Right hindlimb (tissue), 1 donor: ENCODE measurements around the gene TMEM51.
A peak's percentile ranks its signal among the peaks of the same experiment; 100 is the strongest.

Source experiments
- DNase-seq: peaks from one replicate; pipeline ENCODE4 v3.0.0-alpha.2; 2018

Gene TMEM51

DNA sequence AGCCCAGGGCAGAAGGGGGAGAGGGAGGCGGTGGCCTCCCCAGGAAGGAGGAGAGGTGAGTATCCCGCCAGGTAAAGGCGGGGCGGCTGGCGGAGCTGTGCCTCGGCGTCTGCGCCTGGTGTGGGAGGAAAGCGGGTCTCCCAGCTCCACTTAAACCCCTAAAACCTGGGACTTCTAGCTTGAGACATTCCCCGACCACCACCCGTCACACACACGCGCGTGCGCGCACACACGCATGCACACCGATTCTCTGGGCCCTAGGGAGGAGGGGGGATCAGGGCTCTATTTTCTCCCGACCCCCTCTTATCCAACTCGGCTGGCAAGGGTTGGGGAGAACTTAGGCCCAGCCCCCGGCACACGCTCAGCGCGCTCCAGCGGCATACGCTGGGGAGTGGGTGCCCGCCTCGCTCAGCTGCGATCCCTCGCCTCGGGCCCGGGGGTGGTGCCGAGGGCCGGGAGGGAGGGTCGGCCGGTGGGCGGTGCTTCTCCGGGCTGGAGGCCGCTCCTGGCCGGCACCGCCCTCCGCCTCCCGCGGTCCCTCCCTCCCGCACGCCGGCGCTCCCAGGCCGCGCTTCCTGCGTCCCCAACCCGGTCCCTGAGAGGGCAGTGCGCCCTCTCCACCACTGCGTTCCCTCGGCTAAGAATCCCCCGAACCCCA, at the start of gene TMEM51:
TSS of gene TMEM51 (plus strand) at position 564 of the 658 bp plus-strand sequence. CDS start 61,341 bp downstream, outside the sequence.
- DNase-seq, result peak; percentile 85

DNA sequence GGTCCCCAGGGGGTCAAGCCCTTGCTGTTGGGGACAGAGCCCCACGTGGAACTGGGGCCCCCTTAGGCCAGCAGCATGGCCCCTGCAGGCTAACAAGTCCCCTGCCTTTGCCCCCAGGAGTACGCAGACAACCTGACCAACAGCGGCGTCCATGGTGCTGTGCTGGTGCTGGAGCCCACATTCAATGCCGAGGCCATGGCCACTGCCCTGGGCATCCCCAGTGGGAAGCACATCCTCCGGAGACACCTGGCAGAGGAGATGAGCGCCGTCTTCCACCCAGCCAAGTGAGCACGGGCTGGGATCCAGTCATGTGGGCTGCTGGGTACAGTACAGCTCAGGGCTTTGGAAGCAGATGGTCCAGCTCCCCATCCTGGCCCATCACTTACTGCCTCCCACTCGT, 49.6 kb upstream of the TMEM51 start:
- no peak for DNase-seq

DNA sequence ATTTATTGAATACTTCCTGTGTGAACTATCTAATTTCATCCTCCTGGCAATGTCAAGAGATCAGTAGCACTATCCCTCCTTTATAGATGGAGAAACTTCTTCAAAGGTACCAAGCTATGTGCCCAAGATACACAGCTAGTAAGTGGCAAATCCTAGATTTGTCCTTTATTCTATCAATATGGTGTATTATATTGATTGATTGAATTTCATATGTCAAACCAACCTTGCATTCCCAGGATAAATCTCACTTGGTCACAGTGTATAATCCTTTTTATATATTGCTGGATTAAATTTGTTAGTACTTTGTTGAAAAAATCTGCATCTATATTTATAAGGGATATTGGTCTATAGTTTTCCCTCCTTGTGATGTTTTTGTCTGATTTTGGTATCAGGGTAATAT, 48.8 kb upstream of the TMEM51 start:
- DNase-seq, result no peak

- no peak for DNase-seq
Observed at GRCh38 chr1:15106608-15107007, 46.9 kb upstream of the TMEM51 start.

- no peak for DNase-seq
Observed at GRCh38 chr1:15107058-15107687, 46.4 kb upstream of the TMEM51 start.

GRCh38 chr1:15107911-15108310, 45.6 kb upstream of the TMEM51 start:
- DNase-seq, result no peak

DNA sequence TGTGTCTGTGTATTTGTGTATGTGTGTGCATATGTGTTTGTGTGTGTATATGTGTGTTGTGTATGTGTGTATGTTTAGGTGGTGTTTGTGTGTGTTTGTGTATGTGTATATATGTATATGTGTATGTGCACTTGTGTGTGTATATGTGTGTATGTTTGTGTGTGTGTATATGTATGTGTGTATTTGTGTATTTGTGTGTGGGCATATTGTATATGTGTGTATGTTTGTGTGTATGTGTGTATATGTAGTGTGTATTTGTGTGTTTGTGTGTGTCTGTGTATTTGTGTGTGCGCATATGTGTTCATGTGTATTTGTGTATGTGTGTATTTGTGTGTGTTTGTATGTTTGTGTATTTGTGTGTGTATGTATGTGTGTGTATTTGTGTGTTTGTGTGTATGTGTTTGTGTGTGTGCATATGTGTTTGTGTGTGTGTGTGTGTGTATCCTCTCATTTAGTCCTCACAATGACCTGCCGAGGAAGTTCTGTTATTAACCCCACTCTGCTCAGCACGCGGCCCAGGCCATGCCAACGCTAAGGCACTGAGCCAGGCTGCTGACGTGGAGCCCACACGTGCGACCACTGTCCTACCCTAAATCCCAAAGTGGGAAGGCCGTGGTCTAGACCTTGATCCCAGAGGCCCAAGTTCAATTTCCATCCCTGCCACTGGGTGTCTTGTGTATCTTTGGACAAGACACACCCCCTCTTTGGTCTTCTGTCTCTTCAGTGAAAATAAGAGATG, 43.2 kb upstream of the TMEM51 start:
- DNase-seq, result no peak

GRCh38 chr1:15110867-15111230, 42.7 kb upstream of the TMEM51 start:
- DNase-seq, result no peak

- DNase-seq, result no peak
Observed at GRCh38 chr1:15113146-15113545, 40.4 kb upstream of the TMEM51 start.

- no peak for DNase-seq
Observed at GRCh38 chr1:15114884-15115283, 38.7 kb upstream of the TMEM51 start.

- DNase-seq, result no peak
Observed at GRCh38 chr1:15115542-15116330, 37.8 kb upstream of the TMEM51 start.

GRCh38 chr1:15116966-15117365, 36.6 kb upstream of the TMEM51 start:
- DNase-seq, result no peak

DNA sequence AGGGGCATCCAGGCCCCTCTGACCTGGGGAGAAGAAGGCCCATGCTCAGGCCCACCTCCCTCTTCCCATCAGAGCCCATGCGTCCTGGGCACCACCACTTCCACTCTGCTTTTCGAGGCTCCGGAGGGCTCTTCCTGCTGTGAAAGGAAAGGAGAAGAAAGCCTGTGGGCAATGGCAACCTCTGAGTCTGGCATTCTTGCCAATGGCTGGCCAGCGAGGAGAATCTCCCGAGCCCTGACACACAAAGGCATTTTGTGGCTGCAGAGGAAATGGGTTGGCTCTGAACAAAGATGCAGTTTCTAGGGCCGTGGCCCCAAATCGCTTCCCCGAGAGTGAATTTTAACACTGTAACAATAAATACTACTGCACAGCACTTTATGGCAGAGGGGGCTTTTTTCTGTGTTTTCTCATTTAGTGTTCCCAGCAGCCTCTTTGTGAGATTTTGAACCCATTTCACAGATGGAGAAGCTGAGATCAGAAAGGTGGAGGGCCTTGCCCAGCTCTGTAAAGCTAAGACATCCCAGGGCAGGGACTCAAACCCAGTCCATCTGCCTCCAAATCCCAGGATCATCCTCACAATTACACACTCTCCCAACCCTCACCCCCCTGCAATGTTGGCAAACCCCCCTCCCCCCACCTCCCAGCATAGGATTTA, 35.7 kb upstream of the TMEM51 start:
- DNase-seq, result no peak

GRCh38 chr1:15118579-15118978, 35.0 kb upstream of the TMEM51 start:
- no peak for DNase-seq

- DNase-seq, result no peak
Observed at GRCh38 chr1:15120251-15120945, 33.1 kb upstream of the TMEM51 start.

DNA sequence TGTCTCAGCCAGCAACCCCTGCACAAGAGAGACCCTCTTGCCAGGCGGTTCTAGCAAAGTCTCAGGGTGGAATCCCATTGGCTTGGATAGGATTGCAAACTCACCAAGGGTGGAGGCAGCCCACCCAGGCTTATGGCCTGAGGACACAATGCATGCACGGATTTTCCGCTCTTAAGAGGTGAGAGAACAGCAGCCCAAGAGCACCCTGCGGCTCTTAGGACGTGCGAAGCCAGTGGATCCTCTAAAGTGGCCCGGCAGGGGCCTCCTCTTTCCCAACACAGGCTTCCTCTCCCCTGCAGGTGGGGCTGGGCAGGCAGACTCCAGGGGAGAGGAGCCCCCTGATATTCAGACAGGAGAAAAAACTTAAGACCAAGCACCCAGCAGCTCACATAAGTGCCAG, 31.2 kb upstream of the TMEM51 start:
- DNase-seq, result no peak

GRCh38 chr1:15123270-15123669, 30.3 kb upstream of the TMEM51 start:
- DNase-seq, result no peak

- no peak for DNase-seq
Observed at GRCh38 chr1:15123925-15124324, 29.6 kb upstream of the TMEM51 start.

- DNase-seq, result no peak
Observed at GRCh38 chr1:15124362-15125100, 29.0 kb upstream of the TMEM51 start.

DNA sequence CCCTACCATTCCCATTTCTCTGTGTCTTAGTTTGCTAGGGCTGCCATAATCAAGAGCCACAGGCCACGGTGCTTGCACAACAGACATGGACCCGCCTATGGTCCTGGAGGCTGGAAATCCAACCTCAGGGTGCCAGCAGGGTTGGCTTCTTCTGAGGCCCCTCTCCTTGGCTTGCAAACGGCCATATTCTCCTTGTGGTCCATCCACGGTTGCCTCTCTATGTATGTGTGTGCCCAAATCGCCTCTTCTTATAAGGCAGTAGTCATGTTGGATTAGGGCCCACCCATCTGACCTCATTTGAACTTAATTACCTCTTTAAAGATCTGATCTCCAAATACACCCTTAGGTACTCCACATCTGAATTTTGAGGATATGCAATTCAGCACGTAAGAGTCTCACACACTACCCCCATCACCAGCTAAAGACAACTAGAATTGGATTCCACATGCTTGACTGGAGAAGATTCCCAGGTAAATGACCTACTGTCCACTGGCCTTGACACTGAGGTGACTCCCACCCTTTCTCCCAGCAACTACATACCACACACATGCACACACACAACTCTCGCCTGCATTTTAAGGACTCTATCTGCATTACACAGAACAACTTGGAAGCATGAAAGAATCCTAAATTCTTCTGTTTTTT, 28.3 kb upstream of the TMEM51 start:
- DNase-seq, result no peak

GRCh38 chr1:15128077-15128476, 25.5 kb upstream of the TMEM51 start:
- DNase-seq, result no peak
